Ishikawa (cell line): Measurements from ENCODE around the gene ARHGAP26.

Source experiments
- CEBPB ChIP-seq: IDR thresholded peaks from 2 replicates; pipeline ENCODE4 v1.6.1; 2012
- CREB1 ChIP-seq: IDR thresholded peaks from 2 replicates; pipeline ENCODE4 v1.6.1; 2012; ENCODE audit warnings: low read depth
- EP300 ChIP-seq: IDR thresholded peaks from 2 replicates; pipeline ENCODE4 v1.6.1; 2012; ENCODE audit warnings: borderline replicate concordance
- NFIC ChIP-seq: IDR thresholded peaks from 2 replicates; pipeline ENCODE4 v1.6.1; 2012
- RAD21 ChIP-seq: IDR thresholded peaks from 2 replicates; pipeline ENCODE4 v1.6.1; 2012; ENCODE audit warnings: low read depth
- TAF1 ChIP-seq: IDR thresholded peaks from 2 replicates; pipeline ENCODE4 v1.6.1; 2012; ENCODE audit warnings: low read depth, mild to moderate bottlenecking
- YY1 ChIP-seq: IDR thresholded peaks from 2 replicates; pipeline ENCODE4 v1.6.1; 2012; ENCODE audit warnings: low read depth
- ZBTB7A ChIP-seq: IDR thresholded peaks from 2 replicates; pipeline ENCODE4 v1.6.1; 2012; ENCODE audit warnings: low read depth
- TF ChIP-seq, protein P1 (sequence below): IDR thresholded peaks from 2 replicates; pipeline ENCODE4 v1.6.1; 2012

DNA sequence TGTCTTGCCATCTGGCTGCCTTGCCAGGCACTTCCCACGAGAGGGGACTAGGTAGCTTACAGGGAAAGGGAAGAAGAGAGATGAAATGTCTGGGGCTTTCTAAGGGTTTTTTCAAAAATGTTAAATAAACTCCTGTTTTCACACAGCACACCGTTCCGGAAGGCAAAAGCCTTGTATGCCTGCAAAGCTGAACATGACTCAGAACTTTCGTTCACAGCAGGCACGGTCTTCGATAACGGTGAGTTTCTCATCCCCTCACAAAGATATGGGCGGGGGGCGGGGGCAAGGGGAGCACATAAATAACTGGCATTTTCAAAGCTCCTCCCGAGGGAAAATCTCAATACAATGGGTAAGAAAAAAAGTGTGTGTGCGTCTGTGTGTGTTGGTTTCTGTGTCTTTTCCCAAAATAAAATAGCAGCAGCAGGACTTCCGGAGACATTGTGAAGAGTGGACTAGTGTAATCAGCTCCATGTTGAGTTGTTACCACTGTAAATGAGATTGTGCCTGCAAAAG, 443.7 kb downstream of the ARHGAP26 start:
- TF ChIP-seq RAD21, result no peak
- no peak for TF ChIP-seq CEBPB
- no peak for TF ChIP-seq NFIC
- TF ChIP-seq TAF1, result no peak
- TF ChIP-seq EP300, result no peak
- no peak for TF ChIP-seq YY1
- TF ChIP-seq, protein P1, sequence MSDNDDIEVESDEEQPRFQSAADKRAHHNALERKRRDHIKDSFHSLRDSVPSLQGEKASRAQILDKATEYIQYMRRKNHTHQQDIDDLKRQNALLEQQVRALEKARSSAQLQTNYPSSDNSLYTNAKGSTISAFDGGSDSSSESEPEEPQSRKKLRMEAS, result no peak
- no peak for TF ChIP-seq CREB1
- no peak for TF ChIP-seq ZBTB7A
